Renal cortical epithelial cell (primary cell): Measurements from ENCODE around the gene SGCA. TPM values are rescaled to one million over a fixed set of nuclear protein-coding genes. Genes with fewer than 3 reads are reported as not detected.
A peak's percentile ranks its signal among the peaks of the same experiment; 100 is the strongest.

Experiments used
- DNase-seq: peaks from one replicate; pipeline ENCODE4 v3.0.0-alpha.2; 2011; ENCODE audit warnings: low read depth
- total RNA-seq: library from RNA; depleted of rRNA; stranded (reverse); fragments of >200 nt; gene quantifications from 2 replicates; pipeline ENCODE4 v1.2.3, GENCODE V29; 2014

The SGCA gene
- total RNA-seq, 1 donor from 2014 or later, result not detected

DNA sequence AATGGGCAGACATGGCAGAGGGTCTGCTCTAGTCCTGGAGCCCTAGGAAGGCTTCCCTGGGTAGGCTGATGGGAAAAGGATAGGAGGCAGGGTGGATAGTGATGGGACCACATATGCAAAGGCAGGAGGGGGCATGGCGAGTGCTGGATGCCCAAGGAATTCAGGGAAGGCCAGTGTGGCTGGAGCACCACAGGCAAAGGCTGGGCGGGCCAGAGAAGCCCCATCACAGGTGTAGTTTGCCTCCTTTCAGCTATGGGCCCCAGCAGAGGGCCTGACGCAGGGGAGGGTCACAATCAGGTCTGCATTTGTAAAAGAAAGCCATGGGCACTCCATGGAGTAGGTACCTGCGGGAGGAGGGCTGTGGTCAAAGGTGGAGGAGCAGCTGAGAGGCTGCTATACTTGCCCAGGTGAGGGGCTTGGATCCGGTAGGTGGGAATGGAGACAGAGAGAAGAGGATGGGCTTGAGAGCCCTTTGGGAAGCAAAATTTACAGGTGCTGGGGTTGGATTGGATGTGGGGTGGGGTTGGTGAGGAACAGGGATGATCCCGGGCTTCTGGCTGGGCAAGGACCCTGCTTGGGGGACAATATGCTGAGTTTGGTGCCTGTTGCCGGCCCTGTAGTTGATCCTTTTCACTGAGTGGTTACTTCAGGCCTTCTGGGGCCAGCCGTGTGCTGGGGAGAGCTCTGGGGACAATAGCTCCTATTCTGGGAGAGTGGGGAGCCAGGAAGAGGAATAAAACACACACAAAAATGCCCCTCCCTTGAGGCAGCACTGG is 42.2 kb downstream of the SGCA start:
- no peak for DNase-seq

DNA sequence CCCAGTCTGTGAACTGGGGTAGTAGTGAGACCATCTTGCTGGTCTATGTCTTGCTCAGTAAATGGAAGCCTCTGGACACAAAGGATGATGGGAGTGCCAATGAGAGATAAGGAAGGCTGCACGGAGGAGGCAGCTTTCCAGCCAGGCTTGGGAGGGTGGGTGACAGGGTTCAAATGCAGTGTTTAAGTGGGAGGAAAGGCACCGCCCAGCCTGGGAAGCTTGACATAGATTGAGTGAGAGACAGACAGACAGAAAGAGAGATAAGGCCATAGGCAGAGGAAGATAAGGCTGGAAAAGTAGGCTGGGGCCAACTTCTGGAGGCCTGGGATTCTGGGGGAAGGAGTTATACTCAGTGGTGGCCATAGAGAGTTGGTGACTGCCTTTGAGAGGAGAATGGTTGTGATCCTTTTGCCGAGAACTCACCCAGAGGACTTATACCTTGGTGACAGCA is 42.8 kb downstream of the SGCA start:
- DNase-seq, result no peak

DNA sequence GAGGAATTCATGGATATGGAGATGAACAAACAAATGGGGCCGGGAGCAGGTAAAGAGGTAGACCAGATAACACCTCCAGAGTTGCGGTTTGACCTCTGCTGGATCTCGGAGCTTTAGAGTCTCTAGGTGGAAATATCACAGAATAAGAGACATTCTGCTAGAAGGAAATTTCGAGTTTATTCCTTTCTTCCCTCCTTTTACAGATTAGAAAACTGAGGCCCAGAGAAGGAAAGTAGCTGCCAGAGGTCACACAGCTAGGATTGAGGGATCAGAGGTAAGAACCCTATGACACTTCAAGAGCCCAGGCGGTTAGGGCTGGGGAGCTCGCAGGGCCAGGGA is 43.3 kb downstream of the SGCA start:
- no peak for DNase-seq

DNA sequence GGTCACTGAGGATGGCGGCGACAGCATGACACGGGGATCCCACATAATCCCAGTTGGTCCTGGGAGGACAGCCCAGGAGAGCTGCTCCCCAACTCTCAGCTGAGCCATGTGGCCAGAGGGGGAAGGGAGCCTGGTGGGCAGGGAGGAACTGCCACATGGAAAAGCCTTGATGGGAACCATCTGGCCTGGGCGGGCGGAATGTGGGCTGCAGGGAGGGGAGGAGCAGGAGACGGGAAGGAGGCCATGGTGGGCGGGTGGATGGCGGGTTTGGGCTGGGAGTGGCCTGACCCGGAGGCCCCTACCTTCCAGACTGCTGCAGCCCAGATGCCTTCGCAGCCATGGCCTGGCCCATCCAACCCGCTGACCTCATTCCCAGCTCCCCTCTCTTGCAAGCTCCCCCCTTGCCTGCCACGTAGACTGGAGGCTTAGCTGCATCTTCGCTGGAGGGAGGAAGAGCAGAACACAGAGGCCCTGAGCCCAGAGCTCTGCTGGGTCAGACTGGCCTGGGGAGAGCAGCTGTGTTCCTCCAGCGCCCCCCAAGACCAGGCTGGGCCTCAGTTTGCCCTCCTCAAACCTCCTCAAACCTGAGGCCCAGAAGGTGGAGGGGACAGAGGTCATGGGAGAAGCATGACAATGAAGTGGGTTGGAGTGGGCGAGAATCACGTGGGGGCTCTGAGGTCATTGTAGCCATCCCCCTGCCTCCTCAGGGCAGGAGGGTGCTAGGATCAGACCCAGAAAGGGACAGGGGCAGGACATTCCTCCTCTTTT is 43.9 kb downstream of the SGCA start:
- DNase-seq, result no peak

DNA sequence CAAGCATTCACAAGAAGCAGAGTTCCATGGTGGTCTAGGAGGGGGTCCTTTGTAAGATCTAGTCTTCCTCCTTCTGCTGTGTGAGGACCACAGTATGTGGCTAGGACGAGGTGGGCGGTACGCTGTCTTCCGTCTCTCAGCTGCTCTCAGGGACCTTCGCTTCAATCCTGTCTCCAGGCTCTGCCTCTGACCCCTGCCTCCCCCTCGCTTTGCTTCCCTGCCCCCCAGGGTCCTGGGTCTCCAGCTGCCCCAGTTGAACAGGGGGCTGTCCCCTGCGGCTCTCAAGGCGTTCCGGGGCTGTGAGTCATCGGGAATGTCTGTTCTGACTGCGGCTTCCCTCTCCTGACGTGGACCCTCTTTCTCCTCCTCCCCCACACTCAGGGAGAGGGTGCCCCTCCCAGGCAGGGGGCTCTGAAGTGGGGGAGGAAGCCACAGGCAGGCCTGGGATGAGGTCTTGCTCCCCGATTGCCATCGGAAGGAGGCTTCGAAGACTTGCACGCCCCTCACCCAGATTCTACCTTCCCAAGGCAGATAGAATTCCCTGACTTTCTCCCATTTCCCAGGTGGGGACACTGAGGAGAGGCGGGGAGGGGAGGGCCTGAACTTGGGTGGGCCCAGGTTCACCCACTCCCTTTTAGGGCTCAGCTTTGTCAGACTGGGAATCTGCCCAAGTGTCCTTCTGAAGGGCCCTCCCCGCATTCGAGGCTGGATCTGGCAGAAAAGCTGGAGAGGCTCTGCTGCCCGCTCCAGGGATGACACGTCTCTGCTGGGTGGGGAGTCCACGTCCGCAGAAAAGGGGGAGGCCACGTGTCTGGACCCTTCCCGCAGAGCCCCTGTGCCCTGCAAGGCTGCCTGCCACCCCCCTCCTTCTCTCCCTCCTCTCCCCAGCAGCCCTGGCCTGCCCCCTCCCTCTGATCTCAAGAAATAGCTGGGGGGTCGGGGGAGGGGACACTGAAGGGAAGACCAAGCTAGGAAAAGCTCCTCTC is 44.7 kb downstream of the SGCA start:
- DNase-seq, result peak; percentile 86

DNA sequence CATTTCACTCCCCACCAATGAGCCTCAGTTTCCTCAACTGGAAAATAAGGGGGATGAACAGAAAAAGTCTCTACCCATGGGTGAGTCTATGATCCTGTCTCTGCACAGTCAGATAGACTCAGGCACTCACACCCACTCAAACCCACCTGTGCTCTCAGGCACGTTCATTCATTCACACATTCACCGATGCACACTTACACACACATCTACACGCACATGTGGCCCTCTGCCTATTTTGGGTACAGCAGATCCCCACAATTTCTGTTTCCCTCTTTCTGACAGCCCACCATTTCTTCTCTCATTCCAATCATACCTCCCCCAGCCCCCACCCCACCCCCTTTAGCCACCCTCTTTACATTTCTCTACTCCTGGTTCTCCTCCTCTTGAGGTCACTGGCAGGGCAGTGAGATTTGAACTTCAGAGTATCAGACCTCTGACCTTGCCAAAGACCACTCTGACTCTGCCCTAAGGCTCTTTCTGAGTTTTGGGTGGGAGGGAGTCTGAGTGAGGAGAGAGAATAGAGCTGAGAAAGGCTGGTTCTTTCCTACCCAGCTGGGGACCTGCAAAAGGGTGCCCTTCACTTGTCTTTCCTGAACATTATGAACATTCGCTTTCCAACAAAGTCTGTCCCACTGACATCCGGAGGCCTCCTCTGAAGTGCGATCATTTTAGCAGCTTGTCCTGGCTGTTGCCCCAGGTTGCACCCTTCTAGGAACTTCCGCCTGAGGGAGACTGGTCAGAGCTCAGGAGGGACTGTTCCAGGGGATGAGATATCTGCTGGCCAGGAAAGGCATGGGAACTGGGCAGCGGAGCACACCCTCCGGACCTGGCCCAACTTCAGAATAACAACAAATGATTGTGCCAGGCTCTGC is 45.7 kb downstream of the SGCA start:
- DNase-seq, result no peak

DNA sequence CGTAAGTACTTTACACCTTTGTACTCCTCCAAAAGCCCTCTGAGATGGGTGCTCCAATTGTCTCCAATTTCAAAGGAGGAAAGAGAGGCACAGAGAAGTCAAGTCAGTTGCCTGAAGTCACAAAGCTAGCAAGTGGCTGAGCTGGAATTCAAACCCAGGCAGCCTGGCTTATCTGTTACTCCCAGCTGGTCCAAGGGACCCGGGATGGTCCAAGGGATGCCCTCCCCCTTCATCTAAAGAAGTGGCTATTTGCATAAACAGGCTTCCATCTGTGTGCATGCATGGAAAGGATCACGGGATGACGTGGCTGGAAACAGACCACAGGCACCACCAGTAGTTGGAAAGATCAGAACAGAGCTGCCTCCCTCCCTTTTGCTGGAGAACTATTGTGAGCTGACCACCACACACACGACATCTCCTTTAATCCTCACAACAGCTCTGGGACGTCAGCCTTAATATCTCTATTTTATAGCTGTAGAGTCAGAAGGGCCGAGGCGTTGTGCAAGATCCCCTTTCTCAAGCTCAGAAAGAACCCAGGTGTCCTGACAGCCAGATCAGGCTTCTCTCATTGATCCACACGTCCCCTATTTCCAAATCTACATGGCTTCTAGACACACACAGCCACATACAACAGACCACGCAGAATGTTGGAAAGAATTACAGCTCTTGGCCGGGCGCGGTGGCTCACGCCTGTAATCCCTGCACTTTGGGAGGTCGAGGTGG is 46.5 kb downstream of the SGCA start:
- DNase-seq, result no peak

DNA sequence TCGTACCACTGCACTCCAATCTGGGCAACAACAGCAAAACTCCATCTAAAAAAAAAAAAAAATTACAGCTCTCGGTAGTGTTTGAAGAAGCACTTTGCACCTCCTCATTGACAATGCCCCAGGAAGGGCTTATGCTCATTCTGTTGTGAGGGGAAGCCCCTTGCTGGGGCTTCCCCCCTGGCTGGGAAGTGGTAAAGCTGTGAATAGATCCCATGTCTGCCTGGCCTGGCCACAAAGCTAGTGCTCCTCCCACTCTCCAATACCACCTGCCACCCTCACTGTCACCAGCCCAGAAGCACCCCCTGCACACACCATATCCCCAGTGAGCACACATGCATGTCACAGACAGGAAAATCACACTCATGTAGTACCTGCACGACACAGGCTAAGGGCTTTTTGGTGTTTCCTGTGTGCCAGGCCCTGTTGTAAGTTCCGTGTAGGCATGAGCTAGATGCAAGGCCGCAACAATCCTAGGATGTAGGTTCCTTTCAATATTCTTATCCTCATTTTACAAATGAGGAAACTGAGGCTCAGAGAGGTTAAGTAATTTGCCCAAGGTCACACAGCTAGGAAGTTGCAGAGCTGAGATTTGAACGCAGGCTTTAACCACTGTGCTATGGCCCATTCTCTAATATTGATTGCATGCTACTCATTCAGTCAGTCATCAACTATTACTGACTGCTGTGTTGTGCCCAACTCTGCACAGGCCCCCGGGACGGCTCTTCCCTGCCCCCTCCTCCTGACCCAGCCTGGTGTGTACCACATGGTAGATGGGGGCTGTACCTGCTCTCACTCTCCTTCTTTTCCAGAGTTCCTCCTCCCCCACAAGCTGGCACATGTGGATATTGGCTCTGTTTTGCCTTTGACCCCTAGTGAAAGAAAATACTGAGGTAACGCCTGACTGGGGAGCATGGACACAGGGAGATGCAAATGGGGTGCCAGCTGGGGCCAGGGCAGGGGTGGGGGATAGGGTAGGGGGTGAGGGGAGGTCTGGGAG is 47.5 kb downstream of the SGCA start:
- no peak for DNase-seq

DNA sequence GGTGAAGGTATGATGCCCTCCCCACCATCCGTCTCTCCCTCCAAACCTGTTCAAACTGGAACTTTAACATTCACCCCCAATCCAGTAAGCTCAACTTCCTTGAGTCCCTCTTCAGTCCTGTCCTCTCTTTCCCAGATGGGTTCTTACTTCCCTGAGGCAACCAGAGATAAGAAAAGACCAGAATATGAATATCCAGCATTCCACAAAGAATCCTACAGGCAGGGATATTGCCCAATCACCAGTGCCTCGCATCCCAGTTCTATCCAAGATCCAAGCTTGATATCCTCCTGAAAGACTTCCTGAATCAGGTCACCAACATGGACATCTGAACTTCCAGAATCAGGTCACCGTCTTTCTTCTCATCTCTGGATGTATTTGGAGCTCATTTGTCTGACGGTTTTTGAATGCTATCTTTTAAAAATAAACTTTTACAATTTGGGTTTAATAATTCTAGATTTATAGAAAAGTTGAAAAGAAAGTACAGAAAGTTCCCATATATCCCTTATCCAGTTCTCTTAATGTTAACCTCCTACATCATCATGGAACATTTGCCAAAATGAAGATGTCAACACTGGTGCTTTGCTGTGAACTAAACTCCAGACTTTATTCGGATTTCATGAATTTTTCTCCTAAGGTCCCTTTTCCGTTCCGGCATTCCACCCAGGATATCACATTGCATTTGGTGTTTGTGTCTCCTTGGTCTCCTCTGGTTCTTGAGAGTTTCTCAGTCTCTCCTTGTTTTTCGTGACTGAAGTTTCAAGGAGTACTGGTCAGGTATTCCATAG is 49.4 kb downstream of the SGCA start:
- DNase-seq, result no peak

DNA sequence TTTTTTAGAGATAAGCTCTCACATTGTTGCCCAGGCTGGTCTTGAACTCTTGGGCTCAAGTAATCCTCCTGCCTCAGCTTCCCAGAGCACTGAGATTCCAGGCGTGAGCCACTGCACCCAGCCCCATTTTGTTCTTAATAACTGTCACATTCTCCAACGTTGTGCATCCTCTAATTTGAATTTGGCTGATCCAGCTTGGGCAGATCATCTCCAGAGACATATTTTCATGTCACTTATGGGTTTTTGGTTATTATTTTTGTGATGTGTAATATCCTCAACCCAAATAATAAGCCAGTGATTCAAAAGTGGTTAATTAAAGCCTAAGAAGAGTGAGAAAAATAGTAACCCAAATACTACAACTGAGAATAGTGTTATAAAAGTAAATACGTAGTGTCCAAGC is 51.8 kb downstream of the SGCA start:
- no peak for DNase-seq

DNA sequence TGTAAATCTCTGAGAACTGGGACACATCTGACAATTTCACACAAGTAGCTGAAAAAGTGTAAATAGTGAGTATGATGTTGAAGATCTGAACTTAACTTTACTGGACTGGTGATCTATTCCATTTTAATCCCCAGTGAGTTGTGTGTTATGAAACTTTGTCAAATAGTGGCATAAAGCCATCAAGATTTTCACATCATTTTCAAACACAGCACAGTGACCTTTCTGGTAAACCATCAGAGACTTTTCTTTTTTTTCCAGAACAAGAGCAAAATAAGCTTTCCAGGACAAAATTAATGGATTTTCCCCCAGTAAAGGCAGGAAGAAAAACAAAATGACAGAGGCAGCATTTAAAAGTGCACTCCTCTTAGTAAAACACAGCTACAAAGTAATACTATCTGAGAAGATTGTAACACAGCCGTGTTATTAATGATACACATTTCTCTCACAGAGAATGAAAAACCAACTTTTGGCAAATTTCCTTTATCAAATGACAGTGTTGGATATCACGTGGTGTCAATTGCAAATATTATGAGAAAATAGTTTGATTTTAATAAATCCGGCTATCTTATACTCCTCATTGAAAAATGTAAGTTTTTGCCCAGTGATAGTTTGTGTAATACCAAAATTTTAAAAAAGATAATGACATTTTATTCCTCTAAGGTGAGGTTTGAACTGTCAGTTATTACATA is 52.4 kb downstream of the SGCA start:
- no peak for DNase-seq

DNA sequence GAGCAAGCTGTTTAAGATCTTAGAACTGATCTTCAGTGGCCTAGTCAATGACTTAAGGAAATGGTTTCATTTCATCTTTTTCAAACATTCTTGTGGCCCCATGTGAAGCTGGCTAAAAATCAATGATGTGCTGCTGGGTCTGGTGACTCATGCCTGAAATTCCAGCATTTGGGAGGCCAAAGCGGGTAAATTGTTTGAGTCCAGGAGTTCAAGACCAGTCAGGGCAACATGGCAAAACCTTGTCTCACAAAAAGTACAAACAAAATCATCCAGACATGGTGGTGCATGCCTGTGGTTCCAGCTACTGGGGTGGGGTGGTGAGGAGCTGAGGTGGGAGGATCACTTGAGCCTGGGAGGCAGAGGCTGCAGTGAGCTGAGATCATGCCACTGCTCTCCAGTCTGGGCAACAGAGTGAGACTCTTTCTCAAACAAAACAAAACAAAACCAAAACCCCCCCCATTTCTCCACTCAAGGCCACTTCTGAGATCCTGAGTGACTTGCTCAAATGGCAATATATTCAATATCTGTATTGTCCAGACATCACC is 53.0 kb downstream of the SGCA start:
- peak; percentile 92 for DNase-seq

DNA sequence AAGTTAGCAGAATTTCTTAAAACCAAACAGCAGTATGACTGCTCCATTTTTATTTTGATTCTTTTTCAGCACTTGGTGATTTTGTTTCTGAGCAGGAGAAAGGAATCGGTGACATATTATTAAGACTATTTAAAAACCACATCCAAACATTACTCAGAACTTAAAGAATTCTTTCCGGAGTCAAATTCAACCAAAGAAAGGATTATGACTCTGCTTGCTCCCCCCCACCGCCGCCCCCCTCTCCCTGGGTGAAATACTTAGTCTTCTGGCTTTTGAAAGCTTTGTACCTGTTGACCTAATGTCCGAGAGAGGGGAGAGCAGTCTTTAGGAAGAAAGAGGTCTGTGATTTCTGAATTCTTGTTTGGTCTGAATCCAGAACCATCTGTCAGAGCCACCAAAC is 53.5 kb downstream of the SGCA start:
- peak; percentile 94 for DNase-seq

DNA sequence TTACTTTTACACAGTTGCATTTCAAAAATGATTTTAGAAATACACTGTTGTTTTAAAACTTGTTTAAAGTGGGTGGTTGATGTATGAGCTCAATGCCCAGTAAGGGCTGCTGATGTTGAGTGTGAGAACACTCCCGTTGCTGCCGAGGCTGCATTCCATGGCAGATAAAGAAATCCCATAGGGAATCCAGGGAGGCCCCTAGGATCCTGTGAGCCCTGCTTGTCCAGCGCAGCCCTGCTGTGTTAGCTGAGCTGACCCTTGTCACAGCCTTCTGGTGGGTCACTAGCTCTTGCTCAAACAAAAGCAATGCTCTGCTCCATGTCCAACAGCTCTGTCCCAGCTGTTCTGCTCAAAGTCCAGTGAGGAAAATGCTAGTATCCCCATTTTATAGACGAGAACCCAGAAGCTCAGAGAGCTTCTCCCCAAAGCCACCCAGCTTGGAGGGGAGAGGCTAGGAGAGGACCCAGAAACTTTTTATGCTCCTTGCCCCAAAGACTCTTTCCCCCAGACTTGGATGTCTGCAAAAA is 54.2 kb downstream of the SGCA start:
- DNase-seq, result no peak

DNA sequence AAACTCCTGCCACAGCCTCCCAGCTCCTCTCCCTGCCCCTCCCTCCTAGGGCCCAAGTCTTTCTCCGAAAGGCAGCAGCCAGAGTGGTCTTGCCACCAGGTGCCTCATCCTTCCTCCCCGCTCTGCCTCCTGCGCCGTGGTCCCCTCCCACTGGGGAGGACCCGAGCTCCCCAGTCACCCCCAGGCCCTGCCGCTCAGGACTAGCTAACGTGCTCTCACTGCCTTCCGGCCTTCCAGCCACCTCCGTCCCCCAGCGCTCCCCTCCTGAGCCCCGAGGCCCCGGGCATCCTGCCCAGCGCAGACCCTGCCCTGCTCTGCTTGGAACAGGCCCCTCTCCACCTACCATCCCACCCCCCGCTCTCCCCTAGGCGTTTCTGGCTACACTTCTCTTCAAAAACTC is 55.0 kb downstream of the SGCA start:
- DNase-seq, result no peak

DNA sequence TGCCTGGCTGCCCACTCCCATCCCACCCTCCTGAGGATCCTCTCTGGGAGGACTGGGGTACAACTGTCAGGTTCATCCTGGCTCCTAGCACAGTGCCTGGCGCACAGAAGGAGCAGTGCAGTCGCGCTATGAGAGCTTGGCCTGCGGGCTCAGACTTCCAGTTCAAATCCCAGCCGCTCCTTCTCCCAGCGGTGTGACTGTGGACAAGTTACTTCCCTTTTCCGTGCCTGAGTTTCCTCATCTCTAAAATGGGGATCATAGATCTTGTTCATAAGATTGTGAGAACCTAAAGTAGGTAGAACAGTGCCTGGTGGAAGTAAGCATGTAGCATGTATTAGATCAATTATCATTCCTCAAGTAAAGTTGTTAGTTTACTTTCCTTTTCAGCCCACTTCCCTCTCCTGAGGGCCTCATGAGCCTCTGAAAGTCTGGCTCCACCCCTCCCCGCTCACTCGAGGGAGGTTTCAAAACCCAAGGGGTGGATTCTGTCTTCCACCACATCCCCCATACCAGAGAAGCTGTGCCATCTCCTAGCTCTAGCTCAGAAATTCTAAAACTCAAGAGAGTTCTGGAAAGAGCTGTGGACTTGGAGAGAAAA is 55.6 kb downstream of the SGCA start:
- no peak for DNase-seq
